KBM-7 (cell line): Measurements from ENCODE around the gene SCML2.
"Not testable (repeated sequence)": the region's sequence is repeated elsewhere in the genome, so short reads cannot be mapped to it uniquely, and the experiment has no call there.

Source experiments
- DNase-seq: peaks from one replicate; pipeline ENCODE4 v3.0.0-alpha.2; 2015
- in situ Hi-C: fragments of 300-500 bp; cut with MboI; formaldehyde crosslinking; loops from 2 replicates; pipeline ENCODE4 v1.14.3; 2020; ENCODE audit warnings: low sequenced_read_pairs, low pct_unique_long_range_greater_than_20kb, mixed read lengths

The SCML2 gene

DNA sequence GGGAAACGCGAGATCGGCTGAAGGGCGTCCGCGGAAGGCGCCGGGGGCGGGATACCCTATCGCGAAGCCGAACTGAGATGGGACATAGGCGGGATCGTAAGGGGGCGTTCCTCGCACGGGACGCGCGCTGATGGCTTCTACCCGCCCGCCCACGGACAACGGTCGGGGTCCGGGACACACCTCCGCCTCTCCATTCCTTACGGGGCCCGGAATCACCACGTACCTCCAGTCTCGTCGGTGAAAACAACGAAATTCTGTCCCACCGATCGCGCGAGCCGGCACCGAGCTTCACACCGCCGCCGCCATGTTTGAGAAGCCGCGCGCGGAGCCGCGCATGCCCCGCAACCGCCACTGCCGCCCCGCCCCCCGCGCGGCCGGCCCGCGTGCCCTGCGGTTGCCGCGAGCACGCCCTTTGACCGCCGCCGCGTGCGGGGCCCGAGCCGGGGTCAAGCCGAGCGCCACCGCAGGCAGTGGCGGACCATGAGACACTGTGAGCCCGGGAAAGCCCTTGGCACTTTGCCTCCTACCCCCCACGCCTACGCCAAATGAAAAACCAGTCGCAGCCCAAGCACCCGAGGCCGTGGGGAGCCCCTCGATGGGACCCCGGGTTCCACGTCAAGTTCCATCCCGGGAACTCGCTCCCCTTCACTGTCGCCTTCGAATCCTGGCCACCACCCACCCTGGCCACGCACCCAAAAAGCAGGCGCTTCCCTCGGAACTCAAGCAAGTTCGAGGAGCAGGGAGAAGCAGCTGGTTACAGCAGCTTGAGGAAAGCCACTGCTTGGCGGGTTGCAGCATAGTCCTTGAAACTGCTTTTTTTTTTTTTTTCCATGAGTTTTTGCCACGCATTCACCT, at the start of gene SCML2:
TSS of gene SCML2 (minus strand) at position 320 of the 855 bp plus-strand sequence. CDS start 20,617 bp downstream, outside the sequence.
- peak; percentile 65 for DNase-seq
- in situ Hi-C loops, result no loop called here

DNA sequence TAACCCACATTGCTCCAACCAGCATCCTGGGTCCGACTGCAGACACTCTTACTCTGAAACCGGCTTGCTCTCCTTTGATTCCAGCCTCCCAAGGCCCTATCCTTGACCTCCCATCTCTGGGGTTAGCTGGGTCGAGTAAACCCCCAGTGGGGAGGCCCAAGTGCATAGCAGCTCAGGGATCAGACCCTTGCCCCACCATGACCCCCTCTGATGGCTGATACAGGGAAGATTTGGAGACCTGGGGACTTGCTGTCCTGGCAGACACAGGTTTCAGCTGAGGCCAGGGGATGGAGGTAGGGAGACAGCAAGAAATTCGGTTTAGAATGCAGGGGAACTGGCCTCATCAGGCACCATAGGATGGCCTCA, 47.3 kb upstream of the SCML2 start:
- no peak for DNase-seq
- in situ Hi-C loops, result loop anchor here (10.0 kb wide), 1 partner anchor 933 kb away; no protein-coding TSS in a partner anchor

DNA sequence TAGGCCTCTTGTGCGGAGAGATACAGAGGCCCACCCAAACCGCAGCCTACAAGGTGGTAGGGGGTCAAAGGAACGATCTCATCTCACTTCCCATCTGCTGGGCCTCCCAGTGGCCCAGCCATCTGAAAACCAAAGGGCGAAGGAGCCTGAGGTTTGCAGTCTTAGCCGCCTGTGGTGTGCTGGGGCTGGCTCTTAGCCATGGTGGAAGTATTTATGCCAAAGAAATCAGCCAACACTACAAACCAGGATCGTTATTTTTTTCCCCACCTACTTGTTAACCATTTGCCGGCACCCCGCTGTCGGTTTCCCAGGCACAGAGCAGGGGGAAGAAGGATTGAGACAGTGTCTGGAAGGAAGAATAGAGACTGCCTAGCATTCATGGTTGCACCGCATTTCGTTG, 40.0 kb upstream of the SCML2 start:
- in situ Hi-C loops, result loop anchor here (10.0 kb wide), 1 partner anchor 500 kb away; no protein-coding TSS in a partner anchor
- DNase-seq, result no peak

DNA sequence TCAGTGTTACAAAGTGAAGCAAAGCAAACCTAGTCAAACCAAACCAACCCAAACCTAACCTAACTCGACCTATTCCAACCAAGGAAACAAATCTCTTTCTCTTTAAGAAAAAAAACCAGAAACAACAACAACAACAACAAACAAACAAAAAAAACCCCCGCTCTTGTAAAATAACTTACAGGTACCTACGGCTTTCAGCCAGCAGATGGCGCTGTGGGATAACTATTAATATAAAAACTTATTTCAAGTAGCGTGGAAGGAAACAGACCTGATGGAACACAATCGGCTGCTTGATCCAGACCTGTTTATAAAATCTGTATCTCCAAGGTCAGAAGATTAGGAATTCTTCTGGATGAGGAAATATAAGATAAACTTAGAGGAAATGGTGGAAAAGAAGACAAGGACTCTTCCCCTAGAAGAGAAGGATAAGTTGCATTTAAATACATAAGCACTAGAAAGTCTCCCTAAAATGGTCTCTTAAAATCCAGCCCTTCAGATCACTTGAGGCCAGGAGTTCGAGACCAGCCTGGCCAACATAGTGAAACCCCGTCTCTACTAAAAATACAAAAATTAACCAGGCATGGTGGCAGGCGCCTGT, 36.6 kb upstream of the SCML2 start:
- DNase-seq, result peak; percentile 71
- in situ Hi-C loops, result loop anchor here (10.0 kb wide), 1 partner anchor 504 kb away; no protein-coding TSS in a partner anchor

DNA sequence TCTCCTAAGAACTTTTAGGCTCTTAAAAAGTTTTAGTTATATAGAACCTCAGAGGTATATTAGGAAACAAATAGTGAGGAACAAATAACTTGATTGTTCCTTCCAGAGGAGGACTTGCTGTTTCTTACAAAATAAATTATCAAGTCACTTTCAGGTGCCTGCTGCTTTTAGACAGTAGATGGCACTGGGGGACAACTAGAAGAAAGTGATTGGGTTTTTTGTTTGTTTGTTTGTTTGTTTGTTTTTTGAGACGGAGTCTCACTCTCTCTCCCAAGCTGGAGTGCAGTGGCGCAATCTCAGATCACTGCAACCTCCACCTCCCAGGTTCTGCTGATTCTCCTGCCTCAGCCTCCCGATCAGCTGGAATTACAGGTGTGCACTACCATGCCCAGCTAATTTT, 35.5 kb upstream of the SCML2 start:
- no peak for DNase-seq
- in situ Hi-C loops, result loop anchor here (10.0 kb wide), 1 partner anchor 505 kb away; no protein-coding TSS in a partner anchor

DNA sequence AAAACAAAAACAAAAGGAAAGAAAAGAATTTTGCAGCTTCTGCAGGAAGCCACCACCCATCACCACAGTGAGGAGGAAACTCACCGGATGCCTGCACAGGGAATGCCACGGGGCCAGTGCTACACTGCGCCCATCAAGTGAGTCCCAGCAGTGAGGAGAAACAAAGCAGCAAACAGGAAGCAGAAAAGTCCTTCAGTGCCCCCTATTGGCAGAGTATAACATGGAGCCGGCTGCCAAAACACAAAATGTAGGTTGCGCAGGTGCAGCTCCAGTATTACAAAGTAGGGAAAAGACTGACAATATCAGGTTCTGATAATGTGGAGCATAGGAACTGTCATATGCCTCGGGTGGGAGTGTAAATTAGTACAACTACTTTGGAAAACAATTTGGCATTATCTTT, 23.3 kb upstream of the SCML2 start:
- DNase-seq, result peak; percentile 87
- in situ Hi-C loops, result loop anchor here (10.0 kb wide), 1 partner anchor 583 kb away; no protein-coding TSS in a partner anchor

DNA sequence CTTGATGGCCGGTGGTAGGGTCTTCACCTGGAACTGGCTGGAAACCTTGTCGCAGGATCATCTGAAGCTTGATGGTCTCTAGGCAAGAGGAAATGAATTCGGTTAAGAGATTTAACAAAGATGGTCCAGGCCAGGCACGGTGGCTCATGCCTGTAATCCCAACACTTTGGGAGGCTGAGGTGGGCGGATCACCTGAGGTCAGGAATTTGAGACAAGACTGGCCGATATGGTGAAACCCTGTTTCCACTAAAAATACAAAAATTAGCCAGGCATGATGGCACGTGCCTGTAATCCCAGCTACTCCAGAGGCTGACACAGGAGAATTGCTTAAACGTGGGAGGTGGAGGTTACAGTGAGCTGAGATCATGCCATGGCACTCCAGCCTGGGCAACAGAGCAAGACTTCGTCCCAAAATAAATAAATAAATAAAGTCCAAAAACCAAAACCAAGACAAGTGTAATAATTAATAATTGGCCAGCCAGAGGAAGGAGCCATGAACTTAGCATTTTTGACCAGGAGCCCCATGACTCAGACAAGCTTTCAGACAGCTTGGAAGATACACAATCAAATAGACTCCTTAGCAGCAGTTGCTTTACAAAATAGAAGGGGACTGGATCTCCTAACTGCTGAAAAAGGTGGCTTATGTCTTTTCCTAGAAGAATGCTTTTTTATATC, 20.8 kb upstream of the SCML2 start:
- in situ Hi-C loops, result loop anchor here (10.0 kb wide), 1 partner anchor 580 kb away; no protein-coding TSS in a partner anchor
- not testable (repeated sequence) for DNase-seq

DNA sequence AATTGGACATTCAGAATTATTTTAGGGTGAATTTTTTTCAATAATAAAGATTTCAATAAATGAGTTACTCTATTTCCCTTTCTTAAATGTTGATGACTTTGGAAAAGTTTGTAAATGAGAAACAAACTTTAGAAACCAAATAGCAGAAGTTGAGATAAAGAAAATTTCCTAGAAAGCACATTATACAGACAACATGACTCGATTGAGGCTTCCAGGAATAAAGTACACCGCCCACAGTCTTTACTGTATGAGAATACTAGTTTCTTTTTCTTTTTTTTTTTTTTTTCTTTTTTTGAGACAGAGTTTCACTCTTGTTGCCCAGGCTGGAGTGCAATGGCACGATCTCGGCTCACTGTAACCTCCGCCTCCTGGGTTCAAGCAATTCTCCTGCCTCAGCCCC, 14.6 kb upstream of the SCML2 start:
- DNase-seq, in situ Hi-C loops: not testable (repeated sequence)

DNA sequence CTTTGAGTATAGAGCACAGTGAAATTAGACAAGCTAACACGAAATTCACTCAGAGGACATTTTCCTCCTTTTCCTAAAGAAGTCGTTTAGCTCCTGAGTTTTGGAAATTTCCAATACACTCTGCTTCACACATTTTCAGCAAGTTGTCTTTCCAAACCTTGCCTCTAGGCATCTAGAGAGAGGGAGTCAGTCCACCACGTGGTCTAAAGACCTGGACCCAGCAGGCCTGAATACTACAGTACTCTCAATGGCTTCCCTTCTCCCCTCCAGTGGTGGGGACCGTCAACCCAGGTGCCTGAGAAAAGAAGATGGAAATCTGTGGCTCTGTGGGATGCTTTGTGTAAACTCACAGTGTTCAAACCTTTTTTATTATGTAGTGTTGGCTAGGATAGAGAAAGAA, 13.9 kb upstream of the SCML2 start:
- in situ Hi-C loops, result no loop called here
- no peak for DNase-seq

DNA sequence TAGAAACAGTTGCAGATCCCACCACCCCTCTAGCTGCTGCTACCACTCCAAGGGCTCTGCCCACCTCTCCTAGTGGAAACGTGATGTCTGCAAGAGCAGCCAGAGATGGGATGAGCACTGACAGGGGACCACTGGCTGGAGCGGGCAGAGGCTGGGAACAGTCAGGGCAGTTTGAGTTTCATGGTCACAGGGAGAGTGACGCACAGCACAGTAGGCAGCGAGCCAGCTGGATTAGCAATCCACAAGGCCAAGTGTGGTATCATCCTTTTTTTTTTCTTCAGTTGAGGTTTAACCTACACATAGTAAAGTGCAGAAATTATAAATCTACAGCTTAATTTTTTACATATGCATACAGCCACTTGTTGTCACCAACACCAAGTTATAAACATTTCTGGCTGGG, 6.4 kb upstream of the SCML2 start:
- in situ Hi-C loops, result no loop called here

DNA sequence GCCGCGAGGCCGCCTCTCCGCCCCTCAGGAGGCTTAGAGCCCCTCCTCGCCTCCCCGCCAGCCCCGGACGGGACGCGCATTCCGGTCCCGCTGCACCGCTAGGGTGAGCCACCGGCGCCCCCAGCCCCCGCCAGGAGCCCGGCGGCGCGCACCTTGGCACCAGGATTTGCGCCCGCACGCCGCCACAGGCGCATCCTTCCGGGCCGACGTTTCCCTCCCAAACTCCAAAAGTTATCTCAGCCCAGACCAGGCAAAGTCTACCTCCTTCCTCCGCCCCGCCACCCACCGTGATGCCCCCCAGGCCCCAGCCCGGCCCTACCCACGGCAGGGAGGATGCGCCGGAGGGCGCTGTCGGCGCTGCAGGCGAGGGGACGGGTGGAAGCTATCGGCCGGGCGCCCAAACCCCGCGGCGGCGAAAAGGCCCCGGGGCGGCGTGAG, 538 bp downstream of the SCML2 start:
- in situ Hi-C loops, result no loop called here
- peak; percentile 48 for DNase-seq

More for the DNA sequence above, 6.4 kb upstream of the SCML2 start:
- no peak for DNase-seq

DNA sequence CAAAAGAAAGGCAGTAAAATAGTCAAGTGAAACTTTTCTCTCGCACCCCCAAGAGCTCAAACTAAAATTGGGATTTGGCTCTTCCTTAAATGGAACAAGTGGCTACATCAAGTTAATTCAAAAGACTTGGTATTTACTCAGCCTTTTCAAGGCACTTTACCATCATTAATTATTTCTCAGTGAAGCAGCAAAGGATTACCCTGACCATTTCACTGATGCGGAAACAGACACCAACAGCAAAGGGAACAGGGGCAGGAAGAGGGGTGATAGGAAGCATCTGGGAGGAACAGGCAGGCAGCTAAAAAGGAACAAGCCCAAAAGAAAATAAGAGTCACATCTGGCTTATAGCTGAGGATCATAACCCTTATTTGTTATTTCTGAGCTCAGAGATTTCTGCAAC, 2.7 kb downstream of the SCML2 start:
- DNase-seq, result peak; percentile 77
- in situ Hi-C loops, result no loop called here

DNA sequence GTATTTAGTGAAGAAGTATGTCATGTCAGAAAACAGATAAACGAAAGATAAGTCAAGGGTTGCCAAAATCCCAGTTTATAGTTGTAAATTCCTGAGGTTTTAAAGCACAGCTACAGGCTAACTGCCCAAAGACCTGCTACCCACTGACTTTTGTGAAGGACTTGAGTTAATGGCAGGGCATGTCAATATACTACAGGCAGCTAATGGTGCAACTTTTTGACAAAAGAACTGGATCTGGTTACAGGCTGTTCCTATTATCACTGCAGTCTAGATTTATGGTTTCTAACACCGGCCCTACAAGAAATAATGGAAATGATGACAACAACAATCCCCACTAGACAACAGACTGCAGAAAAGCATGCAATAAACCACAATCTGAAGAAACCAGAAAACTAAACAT, 6.4 kb downstream of the SCML2 start:
- in situ Hi-C loops, result no loop called here
- DNase-seq, result no peak

DNA sequence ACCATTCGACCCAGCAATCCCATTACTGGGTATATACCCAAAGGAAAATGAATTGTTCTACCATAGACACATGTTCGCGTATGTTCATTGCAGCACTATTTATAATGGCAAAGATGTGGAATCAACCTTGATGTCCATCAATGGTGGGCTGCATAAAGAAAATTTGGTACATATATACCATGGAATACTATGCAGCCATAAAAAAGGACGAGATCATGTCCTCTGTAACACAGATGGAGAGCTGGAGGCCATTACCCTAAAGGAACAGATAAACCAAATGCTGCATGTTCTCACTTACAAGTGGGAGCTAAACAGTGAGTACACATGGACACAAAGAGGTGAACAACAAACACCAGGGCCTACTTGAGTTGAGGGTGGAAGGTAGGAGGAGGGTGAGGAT, 45.1 kb downstream of the SCML2 start:
- DNase-seq, result no peak
- in situ Hi-C loops, result no loop called here

DNA sequence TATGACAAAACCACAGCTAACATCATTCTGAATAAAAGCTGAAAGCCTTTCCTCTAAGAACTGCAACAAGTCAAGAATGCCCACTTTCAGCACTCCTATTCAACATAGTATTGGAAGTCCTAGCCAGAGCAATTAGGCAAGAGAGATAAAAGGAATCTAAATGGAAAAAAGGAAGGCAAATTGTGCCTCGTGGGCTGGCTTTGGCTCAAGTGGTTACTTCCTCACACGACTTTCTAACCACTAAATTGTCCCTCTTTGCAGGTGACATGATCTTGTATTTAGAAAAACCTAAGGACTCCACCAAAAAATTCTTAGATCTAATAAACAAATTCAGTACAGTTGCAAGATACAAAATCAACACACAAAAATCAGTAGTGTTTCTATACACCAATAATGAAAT, 57.2 kb downstream of the SCML2 start:
- in situ Hi-C loops, result no loop called here
- DNase-seq, result peak; percentile 73

DNA sequence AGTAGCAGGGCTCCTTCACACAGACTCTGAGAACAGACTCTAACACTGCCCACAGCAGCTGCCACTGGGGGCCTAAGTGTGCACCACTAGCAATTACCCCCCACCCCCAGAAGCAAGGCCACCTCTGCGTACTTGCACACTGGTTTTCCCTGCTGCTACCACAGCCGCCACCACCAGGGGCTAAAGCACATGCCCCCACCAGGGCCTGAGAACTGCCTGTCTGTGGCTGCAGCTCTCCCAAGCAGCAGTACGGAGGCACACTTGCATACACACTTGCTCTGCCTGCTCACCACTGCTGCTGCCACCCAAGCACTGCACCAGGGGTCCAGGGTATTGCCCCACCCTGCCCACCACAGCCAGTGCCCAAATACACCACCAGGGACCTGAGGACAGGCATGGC, 59.6 kb downstream of the SCML2 start:
- in situ Hi-C loops, result no loop called here
- DNase-seq, result no peak

DNA sequence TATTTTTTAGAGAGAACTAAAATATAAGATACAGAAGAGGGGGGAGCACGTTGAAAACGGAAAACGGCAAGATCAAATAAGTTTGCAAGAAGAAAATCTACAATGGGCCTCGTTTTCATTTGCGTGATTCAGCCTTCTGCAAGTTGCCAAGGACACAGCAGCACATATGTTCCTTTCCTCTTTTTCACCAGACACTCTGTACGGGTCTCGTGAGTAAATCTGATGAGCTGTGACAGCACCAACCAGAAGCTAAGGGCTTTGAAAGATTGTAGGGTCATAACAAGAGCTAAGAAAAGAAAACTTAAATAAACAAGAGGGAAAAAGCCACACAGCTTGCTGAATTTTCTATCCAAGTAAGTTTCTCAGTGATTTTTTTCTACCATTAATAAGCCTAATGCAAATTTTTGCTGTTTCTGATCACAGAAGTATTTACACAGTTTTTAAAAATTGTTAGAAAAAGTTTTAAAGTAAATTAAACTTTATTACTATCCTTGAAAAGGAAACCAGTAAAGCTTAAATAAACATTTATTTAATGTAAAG, 63.4 kb downstream of the SCML2 start:
- DNase-seq, result peak; percentile 19
- in situ Hi-C loops, result no loop called here

DNA sequence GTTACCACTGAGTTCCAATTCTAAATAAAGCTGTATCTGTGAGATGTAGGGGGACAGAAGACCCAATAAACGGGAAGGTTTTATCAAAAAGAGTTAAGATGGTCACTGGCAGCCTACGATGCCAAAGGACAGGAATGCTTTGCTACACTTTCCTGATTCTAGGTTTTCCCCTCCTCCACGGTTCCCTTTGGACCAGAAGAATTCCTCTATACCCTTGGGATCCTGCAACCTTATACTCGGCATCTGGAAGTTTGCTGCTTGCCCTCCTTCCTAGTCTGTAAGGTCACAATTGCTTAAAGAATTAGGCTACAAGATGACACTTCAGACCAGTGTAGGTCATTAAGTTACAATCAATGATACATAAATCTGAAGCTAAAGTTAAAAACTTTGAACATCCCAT, 64.3 kb downstream of the SCML2 start:
- in situ Hi-C loops, result no loop called here

DNA sequence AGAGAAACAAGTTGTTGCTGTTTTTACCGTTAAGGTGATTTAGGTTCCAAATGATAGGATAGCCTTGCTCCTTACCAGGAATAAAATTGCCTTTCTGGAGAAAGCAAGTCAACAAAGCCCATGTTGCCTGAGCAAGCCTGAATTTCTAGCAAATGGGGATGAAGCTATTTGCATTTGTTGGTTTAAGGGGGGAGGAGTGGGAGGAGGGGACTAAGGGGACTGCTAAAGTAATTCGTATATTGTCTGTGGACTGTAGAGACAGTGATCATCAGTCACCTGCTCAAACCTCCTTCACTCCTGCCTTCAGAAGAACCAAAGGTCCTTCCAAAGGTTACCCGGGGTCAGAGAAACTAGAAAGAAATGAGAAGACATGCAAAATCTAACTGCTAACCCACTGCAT, 65.8 kb downstream of the SCML2 start:
- in situ Hi-C loops, result no loop called here

More for the DNA sequence above, 64.3 kb downstream of the SCML2 start:
- no peak for DNase-seq

More for the DNA sequence above, 65.8 kb downstream of the SCML2 start:
- no peak for DNase-seq
